GM12878 (cell line): ENCODE measurements around the gene PLB1. TPM values are rescaled to one million over a fixed set of nuclear protein-coding genes. Genes with fewer than 3 reads are reported as not detected.

Source experiments
- ATAC-seq: fragments of 200-7000 bp; cut with Tn5 transposase; 3 replicates; pipeline ENCODE4 v1.9.1; 2020; ENCODE audit warnings: mild to moderate bottlenecking, moderate library complexity
- BruUV-seq: library from RNA; stranded (reverse); fragments of 400-500 nt; replicated peaks from 2 replicates; lab custom pipeline; 2021; lab: Mats Ljungman, UMichigan
- CTCF ChIA-PET: fragments of 300-600 bp; sonication (Branson Sonifier 250); formaldehyde crosslinking; extraction: SDS; loops from one replicate; lab custom pipeline; 2021; ENCODE audit warnings: inconsistent platforms; lab: Yijun Ruan, JAX
- POLR2A ChIA-PET: fragments of 350-600 bp; formaldehyde crosslinking; extraction: SDS; loops from one replicate; lab custom pipeline; 2021; ENCODE audit warnings: inconsistent platforms; lab: Charles Lee
- RAD21 ChIA-PET: fragments of 300-600 bp; sonication (Branson Sonifier 250); formaldehyde crosslinking; loops from one replicate; lab custom pipeline; 2023; ENCODE audit warnings: antibody characterized with exemption; ENCODE audit not compliant: unreplicated experiment; lab: Charles Lee
- SMC1A ChIA-PET: fragments of 300-600 bp; sonication (Branson Sonifier 250); formaldehyde crosslinking; loops from one replicate; lab custom pipeline; 2023; ENCODE audit not compliant: unreplicated experiment, uncharacterized antibody; lab: Charles Lee
- DNase-seq: peaks from one replicate; pipeline ENCODE4 v3.0.0-alpha.2; 2011; ENCODE audit warnings: low read depth, low spot score
- FAIRE-seq: peaks from 3 replicates; lab custom pipeline; 2011; peaks lifted over from hg19 to GRCh38; lab: Jason Lieb, UNC
- H2AFZ ChIP-seq: 2 replicates; pipeline ENCODE4 v1.6.0; 2011; ENCODE audit warnings: low read depth, low read length, control low read depth; ENCODE audit not compliant: control insufficient read depth
- H3K27ac ChIP-seq: 2 replicates; pipeline ENCODE4 v1.5.1; 2011; ENCODE audit warnings: control low read depth; ENCODE audit not compliant: control insufficient read depth, insufficient read depth
- H3K27me3 ChIP-seq, 2 experiments: replicated peaks in 1 of 2; 2 replicates each; pipeline versions ENCODE4 v1.6.0 to v1.6.1; 2011; ENCODE audit warnings: low read length in 1 of 2; ENCODE audit not compliant: control insufficient read depth in 2 of 2, insufficient read depth in 2 of 2
- H3K36me3 ChIP-seq, 2 experiments: 2 replicates each; pipeline ENCODE4 v1.5.1; 2011; ENCODE audit warnings: low read length in 1 of 2; ENCODE audit not compliant: control insufficient read depth in 2 of 2, insufficient read depth in 2 of 2
- H3K4me1 ChIP-seq: 2 replicates; pipeline ENCODE4 v1.6.1; 2011; ENCODE audit warnings: mild to moderate bottlenecking, low read length, moderate library complexity, mixed read lengths; ENCODE audit not compliant: control insufficient read depth, insufficient read depth
- H3K4me2 ChIP-seq: 2 replicates; pipeline ENCODE4 v1.6.0; 2011; ENCODE audit warnings: control low read depth; ENCODE audit not compliant: control insufficient read depth, insufficient read depth
- H3K4me3 ChIP-seq: fragments of 200-600 bp; sonication (generic); 2 replicates; pipeline ENCODE4 v1.5.1; 2016
- H3K79me2 ChIP-seq: 2 replicates; pipeline ENCODE4 v1.6.0; 2011; ENCODE audit warnings: low read length; ENCODE audit not compliant: control insufficient read depth, insufficient read depth
- H3K9ac ChIP-seq: 2 replicates; pipeline ENCODE4 v1.8.0; 2011; ENCODE audit warnings: low read length, control low read depth, mixed read lengths; ENCODE audit not compliant: control insufficient read depth, insufficient read depth
- H3K9me3 ChIP-seq: replicated peaks from 3 replicates; pipeline ENCODE4 v1.5.1; 2011; ENCODE audit warnings: mild to moderate bottlenecking, low read length; ENCODE audit not compliant: control insufficient read depth, insufficient read depth
- H4K20me1 ChIP-seq: 2 replicates; pipeline ENCODE4 v1.6.0; 2011; ENCODE audit not compliant: control insufficient read depth, insufficient read depth
- BRCA1 ChIP-seq: IDR thresholded peaks from 2 replicates; pipeline ENCODE4 v1.6.1; 2011; ENCODE audit warnings: low read depth, low read length, improper control_type of control experiment
- EP300 ChIP-seq, 2 experiments: fragments of 150-350 bp in 1 of 2; IDR thresholded peaks; 2 replicates each; pipeline ENCODE4 v1.6.1; 2011 to 2012; ENCODE audit warnings: low read depth in 2 of 2, low read length in 2 of 2, borderline replicate concordance in 1 of 2, improper control_type of control experiment in 1 of 2, inconsistent platforms in 1 of 2; ENCODE audit not compliant: control insufficient read depth in 1 of 2
- FOXM1 ChIP-seq: IDR thresholded peaks from 2 replicates; pipeline ENCODE4 v1.6.1; 2012; ENCODE audit warnings: low read depth, mild to moderate bottlenecking, inconsistent platforms, low read length, moderate library complexity
- SP1 ChIP-seq: IDR thresholded peaks from one replicate; pipeline ENCODE4 v1.6.1; 2011; ENCODE audit warnings: low read depth, low read length
- SPI1 ChIP-seq: IDR thresholded peaks from 2 replicates; pipeline ENCODE4 v1.6.1; 2011; ENCODE audit warnings: low read depth, mild to moderate bottlenecking, low read length, moderate library complexity, borderline replicate concordance; ENCODE audit not compliant: insufficient read depth
- SUZ12 ChIP-seq: fragments of 200-600 bp; sonication (generic); IDR thresholded peaks from one replicate; pipeline ENCODE4 v1.6.1; 2018; ENCODE audit warnings: antibody characterized with exemption, mild to moderate bottlenecking; ENCODE audit not compliant: unreplicated experiment
- ZBED1 ChIP-seq: IDR thresholded peaks from 2 replicates; pipeline ENCODE4 v1.6.1; 2016; ENCODE audit warnings: borderline replicate concordance
- ZNF207 ChIP-seq: fragments of 450-650 bp; IDR thresholded peaks from 2 replicates; pipeline ENCODE4 v1.6.1; 2014; ENCODE audit warnings: antibody characterized with exemption, mild to moderate bottlenecking, borderline replicate concordance
- ZNF622 ChIP-seq: fragments of 450-650 bp; IDR thresholded peaks from 2 replicates; pipeline ENCODE4 v1.6.1; 2017; ENCODE audit warnings: mild to moderate bottlenecking, inconsistent platforms
- WGBS: methylation state at CpG from one replicate; pipeline ENCODE4 v1.1.6; 2016; ENCODE audit warnings: low lambda C conversion rate; ENCODE audit not compliant: insufficient replicate concordance, insufficient coverage; ENCODE audit errors: missing lambda C conversion rate; 5-methylcytosine and 5-hydroxymethylcytosine counted together
- in situ Hi-C: fragments of 300-500 bp; cut with MboI; formaldehyde crosslinking; loops from 9 replicates; pipeline ENCODE4 v1.14.3; 2018; ENCODE audit warnings: mixed read lengths
- intact Hi-C: fragments of 100-400 bp; cut with micrococcal nuclease; formaldehyde crosslinking; loops from one replicate; pipeline ENCODE4 v1.14.2; 2022; ENCODE audit not compliant: unreplicated experiment
- polyA plus RNA-seq, 11 experiments: library from polyadenylated mRNA; depleted of rRNA in 4 of 11; unstranded in 6 of 11; stranded (reverse) in 5 of 11; fragments of >200 nt; fragmentation: Nextera tagmentation in 4 of 11; fragmentation: Illumina TruSeq in 1 of 11; extraction: Ambion mirVana in 4 of 11; extraction: Trizol in 1 of 11; gene quantifications; 1 replicate in 1 of 11; 2 replicates in 10 of 11; pipeline versions ENCODE4 v1.2.1 to v1.2.3, GENCODE V29; 2011 to 2016; ENCODE audit warnings: inconsistent platforms in 2 of 11, missing spikeins in 2 of 11, low read depth in 1 of 11
- total RNA-seq, 4 experiments: library from RNA; depleted of rRNA in 3 of 4; stranded (reverse); fragments of >200 nt in 3 of 4; fragmentation: Illumina TruSeq in 1 of 4; extraction: Trizol in 1 of 4; gene quantifications; 2 replicates each; pipeline versions ENCODE4 v1.2.1 to v1.2.3, GENCODE V29; 2013 to 2021
- TF ChIP-seq, protein P1 (sequence below): IDR thresholded peaks from 2 replicates; pipeline ENCODE4 v1.6.1; 2011; ENCODE audit warnings: low read depth, mild to moderate bottlenecking, low read length, moderate library complexity, borderline replicate concordance; ENCODE audit errors: extremely low read depth

Gene PLB1
- total and polyA plus RNA-seq, 10 of the 15 experiments (the other 5 are each of a cell fraction or from before 2014, with no cell fraction given): 0.03 to 0.49 (median 0.28) TPM

DNA sequence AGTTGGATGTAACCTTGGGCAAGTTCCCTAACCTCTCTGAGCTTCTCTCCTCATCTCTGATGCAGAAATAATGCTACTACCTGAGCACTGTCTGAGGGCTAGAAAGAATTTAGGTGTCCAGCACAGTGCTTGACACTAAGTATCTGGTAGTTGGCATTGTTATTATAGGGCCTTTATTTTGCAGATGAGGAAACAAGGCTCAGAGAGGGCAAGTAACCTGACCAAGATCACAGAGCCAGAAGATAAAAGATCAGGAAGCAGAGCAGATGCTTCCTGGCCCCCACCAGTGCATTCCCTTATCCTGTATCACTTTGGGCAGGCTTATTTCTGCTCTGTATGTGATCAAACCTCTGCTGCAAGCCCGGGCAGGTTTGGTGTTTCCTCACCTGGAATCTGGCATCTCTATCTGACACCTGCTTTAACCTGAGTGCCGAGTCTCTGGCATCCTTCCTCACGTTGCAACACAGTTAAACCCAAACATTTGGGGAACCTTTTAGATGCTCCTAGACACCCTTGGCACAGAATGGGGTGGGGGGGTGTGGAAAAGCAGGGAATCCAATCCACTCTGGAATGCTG lies 69.9 kb downstream of the PLB1 start:
- 51% methylated on average over 3 of the region's 3 CpGs for WGBS
- no peak overlapping the region for H3K27ac ChIP-seq
- intact Hi-C loops (loop anchor here (2.0 to 5.0 kb wide), 2 partner anchors 187 to 331 kb away; no protein-coding TSS in a partner anchor), in situ Hi-C loops (no loop called here)
- TF ChIP-seq FOXM1 (no peak), EP300 (IDR thresholded peaks at IDR 0.05; ENCODE audit: borderline replicate concordance in 1 of 2, control insufficient read depth in 1 of 2, low read depth in 2 of 2, low read length in 2 of 2) (no peak), ZBED1 (no peak), ZNF207 (no peak), SUZ12 (no peak), SPI1 (no peak), SP1 (no peak), ZNF622 (no peak), BRCA1 (no peak)
- TF ChIP-seq, protein P1, sequence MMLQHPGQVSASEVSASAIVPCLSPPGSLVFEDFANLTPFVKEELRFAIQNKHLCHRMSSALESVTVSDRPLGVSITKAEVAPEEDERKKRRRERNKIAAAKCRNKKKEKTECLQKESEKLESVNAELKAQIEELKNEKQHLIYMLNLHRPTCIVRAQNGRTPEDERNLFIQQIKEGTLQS: no peak
- H3K4me3 ChIP-seq: no peak overlapping the region
- no peak overlapping the region for H3K4me2 ChIP-seq
- peaks cover 3% of the 10 kb centered on the region; the same call in 1 of the 2 replicates for H3K4me1 ChIP-seq
- BruUV-seq: no TSS peak
- ChIA-PET CTCF (interaction anchor here (0.6 to 2.9 kb wide), 13 partner anchors 8 to 255 kb away, joined by 3 to 36 read pairs (median 5); no protein-coding TSS in a partner anchor), SMC1A (interaction anchor here (3.7 kb wide), 1 partner anchor 29 kb away, joined by 22 read pairs; no protein-coding TSS in a partner anchor), POLR2A (interaction anchor here (0.5 kb wide), 1 partner anchor 54 kb away, joined by 6 read pairs; no protein-coding TSS in a partner anchor), RAD21 (interaction anchor here (0.8 to 2.6 kb wide), 4 partner anchors 28 to 186 kb away, joined by 3 to 11 read pairs (median 6); partner anchors contain the start of gene PPP1CB)
- no peak overlapping the region for H3K9ac ChIP-seq
- no peaks in the 10 kb centered on the region for H3K9me3 ChIP-seq
- FAIRE-seq (peak; percentile 13), DNase-seq (no peak), ATAC-seq (no peak)
- H3K27me3 ChIP-seq: no peaks in the 10 kb centered on the region; a peak in 1 of 4 replicates
- H2AFZ ChIP-seq: peak overlapping the region; percentile 78; the same call in 1 of the 2 replicates
- no peaks in the 10 kb centered on the region for H4K20me1 ChIP-seq
- H3K79me2 ChIP-seq: no peaks in the 10 kb centered on the region
- no peaks in the 10 kb centered on the region for H3K36me3 ChIP-seq
